Posterior vena cava (tissue), 2 donors: Measurements from ENCODE around the gene RFX4. TPM values are rescaled to one million over a fixed set of nuclear protein-coding genes. Genes with fewer than 3 reads are reported as not detected.

ENCODE experiments used
- DNase-seq: peaks from one replicate; pipeline ENCODE4 v3.0.0-alpha.2; 2020; ENCODE audit warnings: low spot score
- intact Hi-C, 2 donors: fragments of 100-400 bp; cut with DNase I; formaldehyde crosslinking; loops; one replicate each; pipeline versions ENCODE4 v1.14.1 to v1.14.2; 2022 to 2023
- total RNA-seq, 2 donors: library from RNA; stranded (reverse); fragmentation: NEBNext Ultra II Directional; extraction: Animal tissue kit (Norgen Biotek cat#: 25700); gene quantifications; one replicate each; pipeline ENCODE4 v1.2.1, GENCODE V29; 2021
- donor health status: DM: yes; HTN: yes; CAD: no.
- donor health status: DM: yes; HTN: yes; CAD: no.

RFX4 gene
- total RNA-seq, 2 donors from 2014 or later = not detected

- DNase-seq = no peak
- intact Hi-C loops = no loop called here
Observed at GRCh38 chr12:106643000-106643399, 60.2 kb downstream of the RFX4 start.

- intact Hi-C loops = no loop called here
- no peak for DNase-seq
Observed at GRCh38 chr12:106644335-106645073, 61.7 kb downstream of the RFX4 start.

- DNase-seq = peak; percentile 83
- intact Hi-C loops = no loop called here
Observed at GRCh38 chr12:106645074-106645421, 62.2 kb downstream of the RFX4 start.

GRCh38 chr12:106645465-106646330 lies 62.9 kb downstream of the RFX4 start:
- no peak for DNase-seq

GRCh38 chr12:106646472-106646871 lies 63.7 kb downstream of the RFX4 start:
- no peak for DNase-seq
- intact Hi-C loops = no loop called here

More at GRCh38 chr12:106645465-106646330, 62.9 kb downstream of the RFX4 start:
- intact Hi-C loops = no loop called here

- intact Hi-C loops = no loop called here
- DNase-seq = no peak
Observed at GRCh38 chr12:106647793-106648514, 65.2 kb downstream of the RFX4 start.

- DNase-seq = no peak
- intact Hi-C loops = no loop called here
Observed at GRCh38 chr12:106648736-106649135, 65.9 kb downstream of the RFX4 start.

GRCh38 chr12:106651552-106651951 lies 68.7 kb downstream of the RFX4 start:
- no peak for DNase-seq

GRCh38 chr12:106652510-106653015 lies 69.8 kb downstream of the RFX4 start:
- no peak for DNase-seq
- intact Hi-C loops = no loop called here

More at GRCh38 chr12:106651552-106651951, 68.7 kb downstream of the RFX4 start:
- intact Hi-C loops = no loop called here

- intact Hi-C loops = no loop called here
Observed at GRCh38 chr12:106655577-106655976, 72.8 kb downstream of the RFX4 start.

GRCh38 chr12:106657488-106657887 lies 74.7 kb downstream of the RFX4 start:
- no peak for DNase-seq
- intact Hi-C loops = no loop called here

More at GRCh38 chr12:106655577-106655976, 72.8 kb downstream of the RFX4 start:
- no peak for DNase-seq

GRCh38 chr12:106663385-106663784 lies 80.6 kb downstream of the RFX4 start:
- no peak for DNase-seq
- intact Hi-C loops = no loop called here

- intact Hi-C loops = no loop called here
- no peak for DNase-seq
Observed at GRCh38 chr12:106669216-106669615, 86.4 kb downstream of the RFX4 start.

GRCh38 chr12:106670131-106670530 lies 87.3 kb downstream of the RFX4 start:
- no peak for DNase-seq
- intact Hi-C loops = no loop called here

GRCh38 chr12:106671840-106672239 lies 89.0 kb downstream of the RFX4 start:
- intact Hi-C loops = no loop called here
- no peak for DNase-seq

- intact Hi-C loops = no loop called here
- no peak for DNase-seq
Observed at GRCh38 chr12:106672314-106673025, 89.7 kb downstream of the RFX4 start.

GRCh38 chr12:106673141-106673540 lies 90.3 kb downstream of the RFX4 start:
- DNase-seq = no peak
- intact Hi-C loops = no loop called here

GRCh38 chr12:106675651-106676435 lies 93.0 kb downstream of the RFX4 start:
- no peak for DNase-seq
- intact Hi-C loops = no loop called here
